ENCODE data around the gene SPEN.
"Not testable (repeated sequence)": the region's sequence is repeated elsewhere in the genome, so short reads cannot be mapped to it uniquely, and the experiment has no call there.

SPEN gene

GRCh38 chr1:15895233-15895632 lies 47.7 kb downstream of the SPEN start:
- H3K4me2 ChIP-seq (ENCODE audit: low read depth, low read length, poor library complexity, severe bottlenecking): no peak overlapping the region
- no peak overlapping the region for H3K4me3 ChIP-seq (ENCODE audit: low read length, poor library complexity, severe bottlenecking)
- peaks cover 28% of the 10 kb centered on the region; the same call in 1 of the 2 replicates for H3K36me3 ChIP-seq (ENCODE audit: insufficient read depth, low read length)
- no peaks in the 10 kb centered on the region for H3K9me3 ChIP-seq (ENCODE audit: insufficient read depth, low read depth, low read length)
- no peaks in the 10 kb centered on the region for H3K9me2 ChIP-seq (replicated peaks; ENCODE audit: low read depth, low read length)
- no peak for TF ChIP-seq EZH2phosphoT487 (IDR thresholded peaks at IDR 0.05; ENCODE audit: borderline replicate concordance)
- no peak for TF ChIP-seq CTCF (conservative IDR thresholded peaks at IDR 0.05; ENCODE audit: low read length)
- H4K20me1 ChIP-seq (ENCODE audit: insufficient read depth, low read length, poor library complexity, severe bottlenecking): peaks cover 57% of the 10 kb centered on the region
- peaks cover 100% of the 10 kb centered on the region for H3K79me2 ChIP-seq (ENCODE audit: insufficient read depth, low read length)
- no peaks in the 10 kb centered on the region for H3F3A ChIP-seq (ENCODE audit: low read depth)
- H3K27me3 ChIP-seq (ENCODE audit: insufficient read depth, low read length, poor library complexity, severe bottlenecking): no peaks in the 10 kb centered on the region
- peaks cover 4% of the 10 kb centered on the region for H3K4me1 ChIP-seq (ENCODE audit: insufficient read depth, low read length, poor library complexity, severe bottlenecking)
- no peak overlapping the region for H3K9ac ChIP-seq (ENCODE audit: low read depth, low read length, poor library complexity, severe bottlenecking)
- no peak overlapping the region for H2AFZ ChIP-seq (ENCODE audit: low read length)

- H3F3A ChIP-seq (ENCODE audit: low read depth); H3K4me2 ChIP-seq (ENCODE audit: low read depth, low read length, poor library complexity, severe bottlenecking); H3K4me1 ChIP-seq (ENCODE audit: insufficient read depth, low read length, poor library complexity, severe bottlenecking); H3K9ac ChIP-seq (ENCODE audit: low read depth, low read length, poor library complexity, severe bottlenecking); H3K27me3 ChIP-seq (ENCODE audit: insufficient read depth, low read length, poor library complexity, severe bottlenecking); H3K4me3 ChIP-seq (ENCODE audit: low read length, poor library complexity, severe bottlenecking); H3K9me2 ChIP-seq (replicated peaks; ENCODE audit: low read depth, low read length); H2AFZ ChIP-seq (ENCODE audit: low read length); H3K9me3 ChIP-seq (ENCODE audit: insufficient read depth, low read depth, low read length): not testable (repeated sequence)
- H3K36me3 ChIP-seq (ENCODE audit: insufficient read depth, low read length): peaks cover 21% of the 10 kb centered on the region; the same call in 1 of the 2 replicates
- H3K79me2 ChIP-seq (ENCODE audit: insufficient read depth, low read length): peaks cover 98% of the 10 kb centered on the region
- peaks cover 61% of the 10 kb centered on the region for H4K20me1 ChIP-seq (ENCODE audit: insufficient read depth, low read length, poor library complexity, severe bottlenecking)
Observed at GRCh38 chr1:15896841-15897610, 49.5 kb downstream of the SPEN start.

- no peak overlapping the region for H3K9ac ChIP-seq (ENCODE audit: low read depth, low read length, poor library complexity, severe bottlenecking)
- H3K36me3 ChIP-seq (ENCODE audit: insufficient read depth, low read length): peaks cover 25% of the 10 kb centered on the region; the same call in 1 of the 2 replicates
- H3K4me3 ChIP-seq (ENCODE audit: low read length, poor library complexity, severe bottlenecking): no peak overlapping the region
- no peak overlapping the region for H2AFZ ChIP-seq (ENCODE audit: low read length)
- no peaks in the 10 kb centered on the region for H3K9me2 ChIP-seq (replicated peaks; ENCODE audit: low read depth, low read length)
- H3K4me2 ChIP-seq (ENCODE audit: low read depth, low read length, poor library complexity, severe bottlenecking): no peak overlapping the region
- H4K20me1 ChIP-seq (ENCODE audit: insufficient read depth, low read length, poor library complexity, severe bottlenecking): peaks cover 65% of the 10 kb centered on the region
- no peaks in the 10 kb centered on the region for H3K9me3 ChIP-seq (ENCODE audit: insufficient read depth, low read depth, low read length)
- TF ChIP-seq CTCF (conservative IDR thresholded peaks at IDR 0.05; ENCODE audit: low read length) (no peak), EZH2phosphoT487 (IDR thresholded peaks at IDR 0.05; ENCODE audit: borderline replicate concordance) (no peak)
- no peaks in the 10 kb centered on the region for H3K27me3 ChIP-seq (ENCODE audit: insufficient read depth, low read length, poor library complexity, severe bottlenecking)
- no peaks in the 10 kb centered on the region for H3F3A ChIP-seq (ENCODE audit: low read depth)
- H3K79me2 ChIP-seq (ENCODE audit: insufficient read depth, low read length): peaks cover 97% of the 10 kb centered on the region
- H3K4me1 ChIP-seq (ENCODE audit: insufficient read depth, low read length, poor library complexity, severe bottlenecking): no peaks in the 10 kb centered on the region
Observed at GRCh38 chr1:15899266-15899665, 51.8 kb downstream of the SPEN start.
